HG03097 (cell line): ENCODE results near the gene LHPP.

ENCODE experiments used
- ATAC-seq: cut with Tn5 transposase; IDR thresholded peaks from one replicate; pipeline ENCODE4 v1.9.1; 2021; ENCODE audit not compliant: unreplicated experiment, low FRiP score

Gene LHPP

GRCh38 chr10:124636271-124636995 is 174.8 kb downstream of the LHPP start:
- no peak for ATAC-seq

GRCh38 chr10:124637091-124637700 is 175.6 kb downstream of the LHPP start:
- ATAC-seq = no peak

- ATAC-seq = no peak
Measured at GRCh38 chr10:124637746-124638145, 176.1 kb downstream of the LHPP start.

- ATAC-seq = no peak
Measured at GRCh38 chr10:124639206-124639605, 177.6 kb downstream of the LHPP start.

DNA sequence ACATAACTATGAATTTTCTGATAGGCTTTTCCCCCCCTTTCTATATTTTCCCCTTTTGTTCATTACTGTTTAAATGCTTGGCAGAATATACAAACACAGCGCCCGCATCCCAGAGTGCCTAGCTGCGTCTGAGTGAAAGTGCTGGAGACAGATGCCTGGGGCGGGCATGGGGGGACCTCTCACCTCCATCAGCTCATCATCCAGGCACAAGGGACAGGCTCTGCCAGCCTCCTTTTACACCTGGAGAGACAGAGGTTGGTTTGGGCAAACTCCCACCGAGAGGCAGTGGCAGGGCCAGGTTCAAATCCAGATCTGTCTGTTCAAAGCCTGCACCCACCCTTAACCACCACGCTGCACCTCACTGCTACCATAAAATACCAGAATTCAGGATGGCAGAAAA is 178.0 kb downstream of the LHPP start:
- ATAC-seq = no peak

DNA sequence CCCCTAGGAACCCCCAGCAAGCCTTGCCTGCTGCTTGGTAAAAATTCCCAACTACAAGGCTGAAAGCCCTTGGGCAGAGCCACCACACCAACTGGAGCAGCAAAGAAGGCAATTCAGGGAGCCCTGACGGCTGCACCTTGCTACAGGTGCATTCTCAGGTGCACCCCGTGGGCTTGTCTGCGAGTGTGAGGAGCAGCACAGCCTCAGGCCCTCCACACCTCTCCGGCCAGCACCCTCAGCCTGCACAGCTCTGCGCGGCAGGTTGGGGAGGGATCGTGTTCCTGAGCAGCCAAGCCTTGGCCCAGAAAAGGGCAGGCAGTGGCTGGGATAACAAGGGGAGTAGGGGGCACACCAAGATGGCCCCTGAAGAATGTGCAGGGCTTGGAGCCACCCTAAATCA is 178.4 kb downstream of the LHPP start:
- no peak for ATAC-seq

- no peak for ATAC-seq
Measured at GRCh38 chr10:124640538-124641231, 179.1 kb downstream of the LHPP start.

- no peak for ATAC-seq
Measured at GRCh38 chr10:124641282-124642087, 179.9 kb downstream of the LHPP start.

DNA sequence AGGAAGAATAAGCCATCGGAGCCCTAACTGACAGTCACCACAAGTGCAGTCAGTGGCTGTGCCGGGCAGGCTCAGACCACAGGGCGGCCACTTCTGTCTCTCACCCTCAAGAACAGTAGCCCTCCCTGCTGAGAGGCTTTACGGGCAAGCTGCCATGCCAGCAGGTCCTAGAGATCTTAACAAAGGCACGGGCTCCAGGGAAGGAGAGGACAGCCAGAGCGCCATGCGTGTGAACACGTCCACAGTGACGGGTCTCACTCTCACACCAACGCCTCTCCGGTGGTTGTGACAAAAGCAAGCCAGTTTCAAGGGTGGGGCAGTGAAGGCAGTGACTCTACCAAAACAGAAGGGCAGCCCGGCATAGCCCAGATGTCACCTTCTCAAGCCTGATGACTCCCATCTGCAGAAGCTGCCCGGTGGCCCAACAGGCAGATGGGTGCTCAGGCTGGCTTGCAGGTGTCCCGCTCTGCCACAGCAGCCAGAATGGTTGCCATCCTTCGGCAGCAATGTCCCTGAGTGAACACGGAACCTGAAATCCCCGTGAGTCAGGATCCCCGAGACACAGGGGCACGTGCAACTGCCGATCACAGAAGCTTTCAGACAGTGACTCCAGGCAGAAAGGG is 180.6 kb downstream of the LHPP start:
- ATAC-seq = no peak

GRCh38 chr10:124643330-124644009 is 181.8 kb downstream of the LHPP start:
- ATAC-seq = no peak

DNA sequence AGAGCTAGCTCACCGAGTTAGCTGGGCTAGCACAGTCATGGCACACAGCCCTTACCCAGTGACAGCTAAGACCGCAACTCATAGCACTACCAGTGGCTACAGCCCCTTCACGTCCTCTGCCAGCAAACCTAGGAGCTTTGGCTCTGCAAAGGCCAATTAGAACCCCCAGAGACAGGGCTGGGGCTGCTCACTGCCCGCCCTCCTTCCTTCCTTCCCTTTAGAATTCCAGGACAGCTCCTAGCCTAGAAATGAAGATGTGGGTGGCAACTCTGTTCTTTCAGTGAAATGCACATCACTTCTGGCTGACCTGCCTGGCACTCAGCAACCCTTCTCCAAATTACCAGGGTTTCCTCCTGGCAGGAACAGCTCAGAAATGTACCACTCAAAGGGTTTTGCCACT is 182.6 kb downstream of the LHPP start:
- no peak for ATAC-seq

GRCh38 chr10:124644771-124645415 is 183.3 kb downstream of the LHPP start:
- ATAC-seq = no peak

- no peak for ATAC-seq
Measured at GRCh38 chr10:124645467-124646095, 184.0 kb downstream of the LHPP start.

DNA sequence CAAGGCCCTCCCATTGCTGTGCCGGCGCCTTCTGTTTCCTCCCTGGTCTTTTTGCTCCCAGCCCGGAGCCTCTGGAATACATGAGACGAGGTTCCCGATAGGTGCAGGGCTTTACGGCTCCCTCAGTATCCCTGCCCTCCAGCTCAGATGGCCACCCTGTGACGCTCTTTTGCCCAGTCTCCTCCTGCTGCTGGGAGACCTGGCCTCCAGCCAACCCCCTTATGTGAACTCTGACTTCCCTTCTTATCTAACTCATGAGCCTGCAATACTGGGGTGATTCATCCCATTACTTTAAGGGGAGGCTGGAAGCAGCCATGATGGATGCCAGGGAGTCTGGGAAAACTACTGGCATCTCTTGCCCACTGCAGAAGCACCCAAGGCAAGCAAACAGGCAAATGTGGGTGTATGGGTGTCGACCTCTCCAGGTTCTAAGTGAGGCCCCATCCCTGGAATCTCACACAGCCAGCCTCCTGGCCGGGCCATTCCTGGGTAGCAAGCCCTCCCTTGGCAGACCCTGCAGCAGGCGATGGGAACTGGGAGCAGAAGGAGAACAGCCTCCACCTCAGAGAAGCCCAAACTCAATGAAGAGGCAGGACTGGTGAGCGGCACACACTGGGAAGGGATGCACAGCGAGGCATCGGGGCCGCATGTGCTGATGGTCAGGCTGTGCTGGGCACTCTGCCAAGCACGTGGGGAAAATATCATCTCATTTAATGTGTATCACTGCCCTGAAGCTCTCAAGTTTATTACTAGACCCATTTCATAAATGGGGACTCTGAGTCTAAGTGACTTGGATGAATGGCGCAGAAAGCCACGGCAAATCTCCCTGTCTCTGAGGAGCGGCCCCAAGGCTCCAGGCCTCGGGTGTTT is 185.1 kb downstream of the LHPP start:
- ATAC-seq = no peak

DNA sequence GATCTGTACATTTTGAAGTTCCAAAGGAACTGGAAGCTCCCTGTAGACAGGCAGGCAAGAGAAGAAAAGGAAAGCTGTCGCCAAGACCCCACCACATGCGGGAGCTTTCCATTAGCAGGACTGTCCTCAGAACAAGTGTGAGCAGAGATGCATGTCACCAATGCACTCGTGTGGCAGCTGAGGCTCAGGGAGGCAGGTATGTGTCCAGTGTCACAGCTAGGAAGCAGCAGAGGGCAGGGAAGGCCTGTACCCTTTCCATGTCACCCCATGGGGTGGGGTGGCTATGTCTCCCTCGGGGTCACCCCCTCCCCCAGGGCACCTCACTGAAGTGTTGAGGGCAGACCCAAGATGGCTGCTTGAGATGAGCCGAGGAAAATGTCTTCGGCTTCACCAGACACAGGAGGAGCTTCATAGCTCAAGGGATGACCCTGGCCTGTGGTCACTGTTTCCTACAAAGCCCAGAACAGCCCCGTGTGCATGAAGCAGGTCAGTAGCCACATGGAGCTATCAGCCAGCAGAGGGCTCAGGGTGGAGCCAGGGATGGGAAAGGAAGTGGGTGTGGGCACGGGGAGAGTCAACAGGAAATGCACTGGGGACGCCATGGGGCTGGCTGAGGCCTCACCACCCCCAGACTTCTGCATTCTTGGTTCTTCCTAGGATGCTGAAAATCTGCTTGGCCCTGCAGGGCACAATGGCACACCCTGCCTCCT is 186.0 kb downstream of the LHPP start:
- ATAC-seq = peak; percentile 70

DNA sequence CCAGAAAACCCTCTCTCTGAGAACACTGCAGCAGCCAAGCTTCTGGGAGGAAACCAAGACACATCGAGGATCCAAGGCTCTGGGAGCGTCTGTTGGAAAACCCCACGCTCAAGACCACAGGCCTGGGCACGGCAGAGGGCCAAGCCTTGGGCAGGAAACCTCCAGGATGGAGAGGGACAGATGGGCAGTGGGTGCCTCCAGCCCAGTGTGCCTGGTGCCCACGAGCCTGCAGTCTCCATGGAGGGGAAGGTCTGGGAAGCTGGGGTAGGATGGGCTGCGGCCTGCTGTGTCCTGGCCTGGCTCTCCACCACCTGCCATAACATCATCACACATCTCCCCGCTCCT is 186.5 kb downstream of the LHPP start:
- ATAC-seq = no peak

DNA sequence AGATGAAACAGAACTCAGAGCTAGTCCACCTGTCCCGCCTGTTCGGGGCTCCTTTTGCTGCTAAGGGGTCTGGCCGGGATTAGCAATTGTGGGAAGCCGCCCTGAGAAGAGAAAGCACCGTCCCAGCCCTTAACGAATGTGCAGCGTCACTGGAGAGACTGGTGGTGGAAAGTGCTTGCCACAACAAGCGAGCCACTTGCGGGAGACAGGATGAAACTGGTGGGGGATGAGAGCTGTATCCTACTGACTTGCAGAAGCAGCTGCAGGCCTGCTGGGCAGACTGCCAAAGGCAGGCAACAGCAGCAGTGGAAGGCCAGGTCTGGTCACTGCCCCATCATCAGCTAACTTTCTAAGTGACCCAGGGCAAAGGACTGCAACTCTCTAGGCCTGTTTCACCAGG is 187.1 kb downstream of the LHPP start:
- ATAC-seq = no peak

DNA sequence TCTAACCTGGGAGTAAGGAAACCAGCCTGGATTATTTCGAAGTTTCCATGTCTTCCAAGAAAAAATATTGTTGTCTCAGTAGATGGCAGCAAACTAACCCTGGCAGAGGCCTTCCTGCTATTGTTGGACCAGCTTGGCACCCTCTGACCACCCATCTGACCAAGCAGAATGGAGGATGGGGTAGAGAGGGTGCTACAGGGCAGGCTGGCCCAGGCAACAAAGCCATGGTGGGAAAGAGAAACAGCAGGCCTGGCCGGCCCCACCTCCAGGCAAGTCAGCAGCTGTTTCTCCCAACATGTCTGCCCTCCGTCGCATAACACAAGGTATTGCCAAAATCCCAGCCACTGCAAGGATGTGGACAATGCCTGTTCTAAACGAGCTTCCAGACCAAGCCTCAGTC is 187.6 kb downstream of the LHPP start:
- ATAC-seq = no peak
